Endothelial cell of umbilical vein (primary cell): ENCODE measurements around the gene ANKRD12.

Experiments used
- EZH2 ChIP-seq: IDR thresholded peaks from 2 replicates; pipeline ENCODE4 v1.6.1; 2012; ENCODE audit warnings: borderline replicate concordance, low read depth, mild to moderate bottlenecking, moderate library complexity, low read length, inconsistent platforms; ENCODE audit not compliant: severe bottlenecking
- FOS ChIP-seq: IDR thresholded peaks from 2 replicates; pipeline ENCODE4 v1.6.1; 2011; ENCODE audit warnings: mild to moderate bottlenecking, low read length, moderate library complexity, borderline replicate concordance; ENCODE audit not compliant: insufficient read depth
- MYC ChIP-seq: IDR thresholded peaks from one replicate; pipeline ENCODE4 v1.6.1; 2011; ENCODE audit warnings: mild to moderate bottlenecking, low read depth, low read length
- TF ChIP-seq, protein P1 (sequence below), 2 donors: IDR thresholded peaks; 1 replicate in 1 of 2; 2 replicates in 1 of 2; pipeline ENCODE4 v1.5.1; 2011; ENCODE audit warnings: low read length in 2 of 2, mild to moderate bottlenecking in 2 of 2, moderate library complexity in 2 of 2, control low read depth in 1 of 2, inconsistent platforms in 1 of 2, low read depth in 1 of 2; ENCODE audit not compliant: insufficient read depth in 1 of 2; ENCODE audit errors: extremely low read depth in 1 of 2

DNA sequence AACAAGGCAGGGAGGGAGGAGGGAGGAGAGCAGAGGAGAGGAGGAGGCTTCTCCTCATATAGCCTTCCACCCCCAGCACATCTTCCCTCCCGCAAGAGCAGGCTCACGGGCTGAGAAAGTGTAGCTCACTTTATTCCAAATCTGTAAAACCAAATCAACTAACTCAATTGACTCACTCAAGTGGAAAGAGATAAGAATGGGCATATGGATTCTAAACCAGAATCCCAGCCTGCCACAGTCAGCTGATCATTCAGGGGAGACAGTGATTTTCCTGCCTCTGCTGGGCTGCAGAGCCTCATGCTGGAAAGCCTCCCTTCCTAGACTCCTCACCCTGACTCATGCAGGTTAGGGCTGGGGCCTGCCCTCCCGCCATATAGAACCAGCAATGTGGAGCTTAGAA is 193.8 kb downstream of the ANKRD12 start:
- TF ChIP-seq, protein P1, sequence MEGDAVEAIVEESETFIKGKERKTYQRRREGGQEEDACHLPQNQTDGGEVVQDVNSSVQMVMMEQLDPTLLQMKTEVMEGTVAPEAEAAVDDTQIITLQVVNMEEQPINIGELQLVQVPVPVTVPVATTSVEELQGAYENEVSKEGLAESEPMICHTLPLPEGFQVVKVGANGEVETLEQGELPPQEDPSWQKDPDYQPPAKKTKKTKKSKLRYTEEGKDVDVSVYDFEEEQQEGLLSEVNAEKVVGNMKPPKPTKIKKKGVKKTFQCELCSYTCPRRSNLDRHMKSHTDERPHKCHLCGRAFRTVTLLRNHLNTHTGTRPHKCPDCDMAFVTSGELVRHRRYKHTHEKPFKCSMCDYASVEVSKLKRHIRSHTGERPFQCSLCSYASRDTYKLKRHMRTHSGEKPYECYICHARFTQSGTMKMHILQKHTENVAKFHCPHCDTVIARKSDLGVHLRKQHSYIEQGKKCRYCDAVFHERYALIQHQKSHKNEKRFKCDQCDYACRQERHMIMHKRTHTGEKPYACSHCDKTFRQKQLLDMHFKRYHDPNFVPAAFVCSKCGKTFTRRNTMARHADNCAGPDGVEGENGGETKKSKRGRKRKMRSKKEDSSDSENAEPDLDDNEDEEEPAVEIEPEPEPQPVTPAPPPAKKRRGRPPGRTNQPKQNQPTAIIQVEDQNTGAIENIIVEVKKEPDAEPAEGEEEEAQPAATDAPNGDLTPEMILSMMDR (IDR thresholded peaks at IDR 0.05; ENCODE audit: extremely low read depth in 1 of 2, insufficient read depth in 1 of 2, low read depth in 1 of 2, low read length in 2 of 2): no peak
- no peak for TF ChIP-seq MYC
- no peak for TF ChIP-seq FOS
- TF ChIP-seq EZH2: no peak
